Mesendoderm (in vitro differentiated cells): ENCODE results near the gene PRDM12.

Experiments used
- DNase-seq: peaks from one replicate; pipeline ENCODE4 v3.0.0; 2013
- H2AK5ac ChIP-seq: 2 replicates; pipeline ENCODE4 v1.6.1; 2013; ENCODE audit warnings: low read length, inconsistent platforms
- H2BK120ac ChIP-seq: 2 replicates; pipeline ENCODE4 v1.6.1; 2013; ENCODE audit warnings: low read depth, mild to moderate bottlenecking, low read length, moderate library complexity, mixed read lengths
- H2BK15ac ChIP-seq: replicated peaks from 2 replicates; pipeline ENCODE4 v1.6.1; 2013; ENCODE audit warnings: low read depth, mild to moderate bottlenecking, moderate library complexity
- H2BK5ac ChIP-seq: 2 replicates; pipeline ENCODE4 v1.6.1; 2013; ENCODE audit warnings: low read length, inconsistent platforms
- H3K18ac ChIP-seq: 2 replicates; pipeline ENCODE4 v1.6.1; 2013; ENCODE audit warnings: mild to moderate bottlenecking, low read length, mixed read lengths
- H3K23ac ChIP-seq: one replicate; pipeline ENCODE4 v1.6.1; 2013; ENCODE audit warnings: low read length
- H3K27ac ChIP-seq: 2 replicates; pipeline ENCODE4 v1.5.1; 2013; ENCODE audit warnings: low read depth, mild to moderate bottlenecking, inconsistent platforms, low read length, moderate library complexity
- H3K27me3 ChIP-seq: 2 replicates; pipeline ENCODE4 v1.6.1; 2013; ENCODE audit warnings: low read length, control low read depth, mild to moderate bottlenecking, inconsistent platforms; ENCODE audit not compliant: insufficient read depth, poor library complexity
- H3K36me3 ChIP-seq: 2 replicates; pipeline ENCODE4 v1.6.1; 2013; ENCODE audit warnings: low read length, inconsistent platforms; ENCODE audit not compliant: control insufficient read depth, insufficient read depth
- H3K4ac ChIP-seq: one replicate; pipeline ENCODE4 v1.6.1; 2013; ENCODE audit warnings: low read depth, mild to moderate bottlenecking, low read length, moderate library complexity
- H3K4me1 ChIP-seq: 2 replicates; pipeline ENCODE4 v1.6.1; 2013; ENCODE audit warnings: low read depth, low read length, inconsistent platforms; ENCODE audit not compliant: control insufficient read depth
- H3K4me2 ChIP-seq: 2 replicates; pipeline ENCODE4 v1.6.1; 2013; ENCODE audit warnings: low read length
- H3K4me3 ChIP-seq: 2 replicates; pipeline ENCODE4 v1.5.1; 2013; ENCODE audit warnings: mild to moderate bottlenecking, low read length
- H3K56ac ChIP-seq: one replicate; pipeline ENCODE4 v1.6.1; 2013; ENCODE audit warnings: low read length
- H3K79me1 ChIP-seq: 2 replicates; pipeline ENCODE4 v1.6.1; 2013; ENCODE audit warnings: low read length, inconsistent platforms
- H3K79me2 ChIP-seq: 2 replicates; pipeline ENCODE4 v1.6.1; 2013; ENCODE audit warnings: mild to moderate bottlenecking, low read length; ENCODE audit not compliant: control insufficient read depth, insufficient read depth
- H3K9ac ChIP-seq: 2 replicates; pipeline ENCODE4 v1.6.1; 2013; ENCODE audit warnings: low read length, inconsistent platforms
- H4K5ac ChIP-seq: one replicate; pipeline ENCODE4 v1.6.1; 2013; ENCODE audit warnings: low read length
- H4K8ac ChIP-seq: one replicate; pipeline ENCODE4 v1.6.1; 2013; ENCODE audit warnings: low read depth, mild to moderate bottlenecking, control low read depth, low read length, moderate library complexity
- WGBS: extraction: QIAGEN DNeasy Blood & Tissue Kit; methylation state at CpG from one replicate; pipeline ENCODE4 v1.1.7; 2013; ENCODE audit warnings: low lambda C conversion rate, missing lambda C conversion rate; ENCODE audit not compliant: insufficient coverage; ENCODE audit errors: extremely low coverage; 5-methylcytosine and 5-hydroxymethylcytosine counted together

PRDM12 gene

DNA sequence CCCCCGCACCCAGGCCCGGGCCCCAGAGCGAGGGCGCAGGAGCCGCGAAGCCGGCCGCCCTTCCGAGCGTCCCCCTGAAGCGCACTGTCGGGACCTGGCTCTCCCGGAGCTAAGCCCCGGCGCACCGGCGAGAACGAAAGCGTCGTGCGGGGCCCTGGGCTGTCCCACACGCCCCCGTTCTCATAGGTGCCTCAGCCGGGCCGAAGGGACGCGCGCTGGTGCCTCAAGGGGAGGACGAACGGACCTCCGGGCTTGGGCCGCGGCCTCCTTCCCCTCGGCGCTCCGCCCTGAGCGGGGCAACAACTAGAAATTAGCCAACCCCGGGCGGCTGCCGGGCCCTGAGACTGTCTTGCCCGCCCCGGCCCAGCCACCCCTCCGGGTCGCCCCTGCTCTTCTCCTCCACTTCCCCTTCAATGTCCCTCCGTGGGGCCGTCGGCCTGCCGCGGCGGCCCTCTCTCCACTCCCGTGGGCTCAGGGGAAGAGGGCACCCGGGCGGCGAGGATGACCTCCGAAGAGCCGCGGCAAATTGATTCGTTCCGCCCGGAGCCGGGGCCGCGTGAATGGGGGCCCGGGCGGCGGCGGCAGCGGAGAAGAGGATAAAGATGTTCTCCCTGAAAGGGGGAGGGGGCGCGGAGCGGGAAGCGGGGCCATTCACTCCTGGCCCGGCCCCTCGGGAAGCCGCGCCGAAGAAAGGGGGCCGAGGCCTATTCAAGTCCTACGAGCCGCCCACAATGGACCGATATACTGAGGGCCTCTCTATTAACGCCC, 3.5 kb upstream of the PRDM12 start:
- Histone ChIP-seq H3K36me3 (no peaks in the 10 kb centered on the region), H3K23ac (no peak overlapping the region), H3K27ac (no peak overlapping the region), H2AK5ac (no peak overlapping the region), H3K4me1 (no peaks in the 10 kb centered on the region), H3K79me1 (no peaks in the 10 kb centered on the region), H3K79me2 (no peaks in the 10 kb centered on the region), H2BK5ac (no peak overlapping the region), H4K5ac (no peak overlapping the region), H3K4me2 (no peak overlapping the region), H3K4me3 (no peak overlapping the region), H3K56ac (peak overlapping the region; percentile 25), H3K27me3 (peaks cover 85% of the 10 kb centered on the region), H2BK15ac (no peak overlapping the region), H2BK120ac (no peak overlapping the region), H3K9ac (no peak overlapping the region), H3K18ac (no peak overlapping the region), H4K8ac (no peak overlapping the region), H3K4ac (no peak overlapping the region)
- WGBS: no CpG with 5 or more reads among the region's 82 CpGs
- peak; percentile 32 for DNase-seq

DNA sequence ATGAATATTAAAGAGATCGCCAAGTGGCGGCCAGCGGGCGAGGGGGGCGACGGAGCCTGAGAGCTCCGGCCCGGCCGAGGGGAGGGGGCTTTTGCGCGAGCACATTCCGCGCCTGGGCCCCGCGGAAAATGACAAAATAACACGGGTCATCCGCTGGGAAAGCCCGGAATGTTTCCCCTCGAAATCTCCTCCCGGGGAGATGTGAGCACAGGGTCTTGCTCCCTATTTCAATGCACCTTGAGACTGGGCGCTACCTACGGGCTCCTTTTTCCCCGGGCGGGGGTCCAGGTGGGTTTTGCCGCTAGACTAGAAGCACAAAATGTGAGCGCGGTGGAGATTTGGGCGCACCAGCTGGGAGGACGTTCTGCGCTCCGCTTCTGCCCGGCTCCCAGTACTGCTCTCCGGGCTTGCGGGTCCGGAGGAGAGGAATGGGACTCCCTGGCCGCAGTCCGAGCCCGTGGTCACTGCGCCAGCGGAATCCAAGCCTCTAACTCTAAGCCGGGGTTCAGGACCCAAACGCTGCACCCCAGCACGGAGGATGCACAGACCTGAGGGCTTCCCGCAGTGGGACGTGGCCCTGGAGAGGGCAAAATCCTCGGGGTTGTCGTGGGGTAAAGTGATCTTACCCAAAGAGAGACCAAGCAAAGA, 2.8 kb upstream of the PRDM12 start:
- no peak overlapping the region for H3K4ac ChIP-seq
- H3K4me1 ChIP-seq: no peaks in the 10 kb centered on the region
- H3K56ac ChIP-seq: no peak overlapping the region
- peaks cover 88% of the 10 kb centered on the region for H3K27me3 ChIP-seq
- H3K79me1 ChIP-seq: no peaks in the 10 kb centered on the region
- H2AK5ac ChIP-seq: no peak overlapping the region
- no peak overlapping the region for H3K23ac ChIP-seq
- no peak overlapping the region for H4K5ac ChIP-seq
- H3K36me3 ChIP-seq: no peaks in the 10 kb centered on the region
- H4K8ac ChIP-seq: no peak overlapping the region
- no peak overlapping the region for H3K18ac ChIP-seq
- no peak overlapping the region for H2BK120ac ChIP-seq
- H2BK5ac ChIP-seq: no peak overlapping the region
- WGBS: no CpG with 5 or more reads among the region's 47 CpGs
- no peak overlapping the region for H3K4me3 ChIP-seq
- no peaks in the 10 kb centered on the region for H3K79me2 ChIP-seq
- no peak overlapping the region for H2BK15ac ChIP-seq
- no peak overlapping the region for H3K4me2 ChIP-seq
- no peak overlapping the region for H3K27ac ChIP-seq
- DNase-seq: no peak
- H3K9ac ChIP-seq: no peak overlapping the region

DNA sequence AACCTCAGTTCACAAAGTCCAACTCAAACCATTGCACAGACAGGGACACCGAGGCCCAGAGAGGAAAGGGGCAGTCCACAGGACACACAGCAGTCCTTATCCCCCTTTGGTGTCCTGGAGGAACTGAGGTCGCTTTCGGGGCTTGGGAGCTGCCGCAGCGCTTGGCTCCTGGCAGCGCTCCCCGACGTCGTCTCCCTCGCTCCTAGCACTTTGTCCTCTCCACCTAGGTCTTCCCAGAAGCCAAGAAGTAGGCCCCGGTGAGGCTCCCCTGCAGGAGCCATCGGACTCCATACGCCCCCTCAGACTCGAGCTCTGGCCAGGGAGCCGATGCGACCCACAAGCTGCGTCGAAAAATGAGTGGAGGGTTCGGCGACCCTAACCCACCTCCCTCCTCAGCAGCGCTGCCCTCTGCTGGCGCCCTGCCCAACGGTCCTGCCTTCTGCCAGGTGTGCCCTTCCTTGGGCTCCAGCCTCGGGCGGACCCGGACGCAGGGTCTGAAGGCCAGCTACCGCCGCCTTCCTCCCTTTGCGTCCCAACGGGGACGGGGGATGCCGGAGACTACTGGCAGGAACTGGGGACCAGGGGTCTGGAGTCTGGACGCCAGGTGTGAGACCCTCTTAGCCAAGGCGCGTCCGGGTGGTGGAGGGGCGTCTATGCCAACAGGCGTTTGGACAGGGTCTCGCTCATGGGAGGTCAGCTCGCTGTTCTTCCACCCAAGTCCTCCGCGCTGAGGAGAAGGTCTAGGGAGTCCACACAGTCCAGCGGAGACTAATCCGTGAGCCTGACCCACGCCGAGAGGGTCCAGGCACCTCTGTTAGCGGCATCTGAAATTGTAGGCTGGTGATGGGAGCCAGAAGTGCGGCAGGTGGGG, 2.1 kb upstream of the PRDM12 start:
- peaks cover 90% of the 10 kb centered on the region for H3K27me3 ChIP-seq
- H3K9ac ChIP-seq: no peak overlapping the region
- WGBS: no CpG with 5 or more reads among the region's 49 CpGs

DNA sequence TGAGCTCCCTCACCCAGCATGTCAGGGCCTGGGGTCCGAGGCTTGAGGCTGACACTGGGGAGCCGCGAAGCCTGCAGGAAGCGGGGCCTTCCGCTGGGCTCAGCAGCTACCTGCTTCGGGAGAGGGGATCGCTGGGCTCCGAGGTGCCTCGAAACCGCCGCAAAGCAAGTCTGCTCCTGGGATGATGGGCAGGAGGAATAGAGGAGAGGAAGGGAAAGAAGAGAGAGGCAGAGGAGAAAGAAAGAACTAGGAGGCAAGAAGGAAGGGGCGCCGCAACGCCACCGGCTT, 1.5 kb upstream of the PRDM12 start:
- Histone ChIP-seq H3K23ac (no peak overlapping the region), H3K79me2 (no peaks in the 10 kb centered on the region), H3K4me1 (no peaks in the 10 kb centered on the region), H3K18ac (no peak overlapping the region), H2BK15ac (no peak overlapping the region), H2BK5ac (no peak overlapping the region), H3K4me2 (no peak overlapping the region), H3K9ac (no peak overlapping the region), H2AK5ac (no peak overlapping the region), H3K56ac (no peak overlapping the region), H3K4ac (no peak overlapping the region), H3K27ac (no peak overlapping the region), H3K36me3 (no peaks in the 10 kb centered on the region), H4K8ac (no peak overlapping the region), H4K5ac (no peak overlapping the region), H3K27me3 (peaks cover 95% of the 10 kb centered on the region), H3K79me1 (no peaks in the 10 kb centered on the region), H2BK120ac (no peak overlapping the region), H3K4me3 (no peak overlapping the region)
- no peak for DNase-seq
- WGBS: no CpG with 5 or more reads among the region's 15 CpGs

More for the DNA sequence above, 2.1 kb upstream of the PRDM12 start:
- Histone ChIP-seq H3K56ac (no peak overlapping the region), H3K79me1 (no peaks in the 10 kb centered on the region), H3K4me3 (no peak overlapping the region), H3K4me1 (no peaks in the 10 kb centered on the region), H3K23ac (no peak overlapping the region), H3K4ac (no peak overlapping the region), H3K27ac (no peak overlapping the region), H2BK15ac (no peak overlapping the region), H2AK5ac (no peak overlapping the region), H4K8ac (no peak overlapping the region), H2BK120ac (no peak overlapping the region), H3K36me3 (no peaks in the 10 kb centered on the region), H3K4me2 (no peak overlapping the region), H3K18ac (no peak overlapping the region), H4K5ac (no peak overlapping the region), H3K79me2 (no peaks in the 10 kb centered on the region), H2BK5ac (no peak overlapping the region)
- no peak for DNase-seq

DNA sequence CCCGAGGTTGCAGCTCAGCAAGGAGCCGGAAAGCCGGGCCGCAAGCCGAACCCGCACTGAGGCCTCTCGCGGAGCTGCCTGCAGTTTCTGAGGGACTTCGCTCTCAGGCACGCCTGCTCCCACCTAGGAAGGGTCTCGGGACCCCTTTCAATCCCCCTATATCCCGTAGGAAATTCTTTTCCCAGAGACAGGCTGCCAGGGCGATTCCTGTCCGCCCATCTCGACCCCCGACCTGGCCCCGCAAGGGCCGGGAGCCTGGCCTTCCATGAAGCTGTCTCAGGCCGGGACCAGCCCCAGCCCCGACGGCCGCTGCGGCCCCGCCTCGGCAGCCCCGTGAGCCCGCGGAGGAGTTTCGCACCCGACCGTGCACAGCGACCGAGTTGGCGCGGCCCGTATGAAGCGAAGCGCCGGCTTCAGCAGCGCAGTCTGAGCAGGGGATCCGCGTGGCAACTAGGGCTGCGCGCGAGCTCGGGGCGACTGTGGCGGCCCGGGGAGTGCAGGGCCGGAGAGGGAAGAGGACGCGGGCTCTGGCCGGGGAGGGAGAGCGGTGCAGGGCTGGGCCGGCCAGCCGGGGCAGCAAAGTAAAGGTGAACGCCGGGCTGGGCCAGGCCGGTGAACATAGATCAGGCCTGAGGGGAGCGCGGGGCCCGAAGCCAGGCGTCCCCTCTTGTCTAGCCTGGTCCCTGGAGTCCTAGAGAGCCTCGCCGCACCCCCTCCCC, 977 bp upstream of the PRDM12 start:
- DNase-seq: peak; percentile 31
- Histone ChIP-seq H4K5ac (no peak overlapping the region), H3K27ac (no peak overlapping the region), H3K4me1 (no peaks in the 10 kb centered on the region), H3K56ac (no peak overlapping the region), H3K23ac (no peak overlapping the region), H3K4me2 (no peak overlapping the region), H3K4me3 (no peak overlapping the region), H2BK5ac (no peak overlapping the region), H2AK5ac (no peak overlapping the region), H2BK120ac (no peak overlapping the region), H3K18ac (no peak overlapping the region), H3K79me2 (no peaks in the 10 kb centered on the region), H3K4ac (no peak overlapping the region), H4K8ac (no peak overlapping the region), H3K79me1 (no peaks in the 10 kb centered on the region), H3K9ac (no peak overlapping the region), H3K36me3 (no peaks in the 10 kb centered on the region), H2BK15ac (no peak overlapping the region), H3K27me3 (peaks cover 93% of the 10 kb centered on the region)
- WGBS: no CpG with 5 or more reads among the region's 65 CpGs
